Measurements from ENCODE around the gene ST8SIA1. TPM values are rescaled to one million over a fixed set of nuclear protein-coding genes. Genes with fewer than 3 reads are reported as not detected.

ST8SIA1 gene
- total RNA-seq, 2 donors from 2014 or later = 1.2 to 2.7 TPM

GRCh38 chr12:22228022-22228875 lies 106.3 kb downstream of the ST8SIA1 start:
- H3K36me3 ChIP-seq = no peaks in the 10 kb centered on the region
- no peaks in the 10 kb centered on the region for H3K4me1 ChIP-seq
- no peak overlapping the region for H3K4me3 ChIP-seq
- no peak overlapping the region for H3K9ac ChIP-seq (ENCODE audit: low read depth in 2 of 2, low read length in 2 of 2)
- intact Hi-C loops (cut with DNase I) = no loop called here
- H3K9me3 ChIP-seq = no peaks in the 10 kb centered on the region
- TF ChIP-seq CTCF (IDR thresholded peaks at IDR 0.05) = no peak
- no peak for DNase-seq
- H3K27ac ChIP-seq = no peak overlapping the region
- H3K27me3 ChIP-seq = no peaks in the 10 kb centered on the region

GRCh38 chr12:22223356-22223755 lies 111.2 kb downstream of the ST8SIA1 start:
- Histone ChIP-seq H3K27me3 (no peaks in the 10 kb centered on the region), H3K27ac (no peak overlapping the region), H3K36me3 (no peaks in the 10 kb centered on the region), H3K9me3 (no peaks in the 10 kb centered on the region), H3K4me1 (no peaks in the 10 kb centered on the region), H3K4me3 (no peak overlapping the region), H3K9ac (ENCODE audit: low read depth in 2 of 2, low read length in 2 of 2) (no peak overlapping the region)
- no peak for DNase-seq
- TF ChIP-seq CTCF (IDR thresholded peaks at IDR 0.05) = no peak
- intact Hi-C loops (cut with DNase I) = no loop called here

- TF ChIP-seq CTCF (IDR thresholded peaks at IDR 0.05) = no peak
- intact Hi-C loops (cut with DNase I) = no loop called here
- no peaks in the 10 kb centered on the region for H3K4me1 ChIP-seq
- H3K9ac ChIP-seq (ENCODE audit: low read depth in 2 of 2, low read length in 2 of 2) = no peak overlapping the region
- H3K27me3 ChIP-seq = no peaks in the 10 kb centered on the region
- H3K36me3 ChIP-seq = no peaks in the 10 kb centered on the region
- DNase-seq = no peak
- H3K27ac ChIP-seq = no peak overlapping the region
- H3K9me3 ChIP-seq = no peaks in the 10 kb centered on the region
- H3K4me3 ChIP-seq = no peak overlapping the region
Observed at GRCh38 chr12:22217556-22217955, 117.0 kb downstream of the ST8SIA1 start.

- H3K36me3 ChIP-seq = no peaks in the 10 kb centered on the region
- no peak overlapping the region for H3K9ac ChIP-seq (ENCODE audit: low read depth in 2 of 2, low read length in 2 of 2)
- no peaks in the 10 kb centered on the region for H3K9me3 ChIP-seq
- no peak for TF ChIP-seq CTCF (IDR thresholded peaks at IDR 0.05)
- intact Hi-C loops (cut with DNase I) = no loop called here
- no peaks in the 10 kb centered on the region for H3K4me1 ChIP-seq
- no peak for DNase-seq
- no peaks in the 10 kb centered on the region for H3K27me3 ChIP-seq
- H3K27ac ChIP-seq = no peak overlapping the region
- no peak overlapping the region for H3K4me3 ChIP-seq
Observed at GRCh38 chr12:22215467-22216253, 118.8 kb downstream of the ST8SIA1 start.

GRCh38 chr12:22211128-22211527 lies 123.4 kb downstream of the ST8SIA1 start:
- no peak for DNase-seq
- no peak for TF ChIP-seq CTCF (IDR thresholded peaks at IDR 0.05)
- H3K4me3 ChIP-seq = no peak overlapping the region
- no peaks in the 10 kb centered on the region for H3K9me3 ChIP-seq
- H3K27me3 ChIP-seq = no peaks in the 10 kb centered on the region
- H3K36me3 ChIP-seq = no peaks in the 10 kb centered on the region
- H3K27ac ChIP-seq = no peak overlapping the region
- H3K4me1 ChIP-seq = no peaks in the 10 kb centered on the region
- intact Hi-C loops (cut with DNase I) = no loop called here
- no peak overlapping the region for H3K9ac ChIP-seq (ENCODE audit: low read depth in 2 of 2, low read length in 2 of 2)
